Activated T-cell treated with anti-CD3 and anti-CD28 coated beads, Interleukin-2, amount 50 U/mL, for 72 hours (primary cell): ENCODE measurements around the gene TEX264. TPM values are rescaled to one million over a fixed set of nuclear protein-coding genes. Genes with fewer than 3 reads are reported as not detected.

Source experiments
- ATAC-seq, 2 donors: fragments of 150-1000 bp; cut with Tn5 transposase; replicated peaks in 1 of 2; 2 replicates each; pipeline ENCODE4 v1.10.0; 2021; ENCODE audit warnings: moderate library complexity in 2 of 2, mild to moderate bottlenecking in 1 of 2
- DNase-seq, 2 donors: peaks; one replicate each; pipeline ENCODE4 v3.0.0; 2021 to 2022; ENCODE audit warnings: mixed read lengths in 1 of 2
- H3K27ac Mint-ChIP-seq: one replicate; pipeline ENCODE4 v1.8.0; 2022; ENCODE audit warnings: mild to moderate bottlenecking, moderate library complexity, mixed read lengths
- H3K27me3 Mint-ChIP-seq: one replicate; pipeline ENCODE4 v1.8.0; 2022; ENCODE audit warnings: low read depth, mixed read lengths
- H3K36me3 Mint-ChIP-seq, 2 donors: one replicate each; pipeline ENCODE4 v1.8.0; 2022; ENCODE audit warnings: mixed read lengths in 2 of 2, mild to moderate bottlenecking in 1 of 2; ENCODE audit not compliant: insufficient read depth in 2 of 2
- H3K4me1 Mint-ChIP-seq: one replicate; pipeline ENCODE4 v1.8.0; 2022; ENCODE audit warnings: low read depth, mixed read lengths
- H3K4me3 Mint-ChIP-seq, 2 donors: one replicate each; pipeline ENCODE4 v1.8.0; 2022; ENCODE audit warnings: mild to moderate bottlenecking in 2 of 2, mixed read lengths in 2 of 2, moderate library complexity in 2 of 2
- H3K9me3 Mint-ChIP-seq, 2 donors: one replicate each; pipeline ENCODE4 v1.8.0; 2022; ENCODE audit warnings: mixed read lengths in 2 of 2
- total RNA-seq, 2 donors: library from RNA; stranded (reverse); gene quantifications; one replicate each; pipeline ENCODE4 v1.2.3, GENCODE V29; 2022

Gene TEX264
- total RNA-seq, 2 donors from 2014 or later, result 37.8 to 48.0 TPM

- H3K4me1 Mint-ChIP-seq, result peaks cover 47% of the 10 kb centered on the region
- ATAC-seq, result no peak
- no peaks in the 10 kb centered on the region for H3K9me3 Mint-ChIP-seq
- H3K36me3 Mint-ChIP-seq, result no peaks in the 10 kb centered on the region
- no peak for DNase-seq
- H3K27me3 Mint-ChIP-seq, result no peaks in the 10 kb centered on the region
- H3K27ac Mint-ChIP-seq, result no peak overlapping the region
- peak overlapping the region in 1 of 2 donors; percentile 75 for H3K4me3 Mint-ChIP-seq
These were observed 2.3 kb upstream of the TEX264 start for GRCh38 chr3:51668756-51669155.

GRCh38 chr3:51669241-51670052 is 1.6 kb upstream of the TEX264 start:
- H3K27ac Mint-ChIP-seq, result no peak overlapping the region
- peak; percentile 84 to 85 for DNase-seq
- H3K4me3 Mint-ChIP-seq, result peak overlapping the region; percentile 71 to 93
- no peaks in the 10 kb centered on the region for H3K27me3 Mint-ChIP-seq
- ATAC-seq, result peak; percentile 18 to 21
- peaks cover 54% of the 10 kb centered on the region for H3K4me1 Mint-ChIP-seq
- H3K9me3 Mint-ChIP-seq, result no peaks in the 10 kb centered on the region
- H3K36me3 Mint-ChIP-seq, result no peaks in the 10 kb centered on the region

GRCh38 chr3:51670053-51670822 is 814 bp upstream of the TEX264 start:
- Mint-ChIP-seq H3K4me1 (peaks cover 62% of the 10 kb centered on the region), H3K36me3 (peaks cover 0 to 3% of the 10 kb centered on the region in 2 donors), H3K27me3 (no peaks in the 10 kb centered on the region), H3K27ac (no peak overlapping the region), H3K9me3 (no peaks in the 10 kb centered on the region), H3K4me3 (peak overlapping the region; percentile 71 to 93)
- DNase-seq, result no peak
- ATAC-seq, result no peak

- ATAC-seq (peak; percentile 30 to 45), DNase-seq (peak; percentile 60 to 72)
- H3K4me3 Mint-ChIP-seq, result peak overlapping the region; percentile 93 to 94
- no peaks in the 10 kb centered on the region for H3K27me3 Mint-ChIP-seq
- H3K4me1 Mint-ChIP-seq, result peaks cover 75% of the 10 kb centered on the region
- H3K9me3 Mint-ChIP-seq, result no peaks in the 10 kb centered on the region
- peaks cover 0 to 8% of the 10 kb centered on the region in 2 donors for H3K36me3 Mint-ChIP-seq
- peak overlapping the region; percentile 75 for H3K27ac Mint-ChIP-seq
These were observed 853 bp downstream of the TEX264 start for GRCh38 chr3:51671734-51672475.

- no peaks in the 10 kb centered on the region for H3K27me3 Mint-ChIP-seq
- H3K36me3 Mint-ChIP-seq, result peaks cover 0 to 8% of the 10 kb centered on the region in 2 donors
- ATAC-seq, result no peak
- H3K4me3 Mint-ChIP-seq, result peak overlapping the region; percentile 48 to 50
- H3K9me3 Mint-ChIP-seq, result no peaks in the 10 kb centered on the region
- DNase-seq, result no peak
- H3K27ac Mint-ChIP-seq, result peak overlapping the region; percentile 59
- peaks cover 85% of the 10 kb centered on the region for H3K4me1 Mint-ChIP-seq
These were observed 2.2 kb downstream of the TEX264 start for GRCh38 chr3:51673181-51673801.

GRCh38 chr3:51673802-51674654 is 3.0 kb downstream of the TEX264 start:
- peaks cover 0 to 8% of the 10 kb centered on the region in 2 donors for H3K36me3 Mint-ChIP-seq
- no peaks in the 10 kb centered on the region for H3K27me3 Mint-ChIP-seq
- peaks cover 85% of the 10 kb centered on the region for H3K4me1 Mint-ChIP-seq
- no peak for ATAC-seq
- peak overlapping the region in 1 of 2 donors; percentile 50 for H3K4me3 Mint-ChIP-seq
- no peaks in the 10 kb centered on the region for H3K9me3 Mint-ChIP-seq
- no peak for DNase-seq
- peak overlapping the region; percentile 38 for H3K27ac Mint-ChIP-seq

- peak overlapping the region; percentile 43 for H3K27ac Mint-ChIP-seq
- peaks cover 0 to 8% of the 10 kb centered on the region in 2 donors for H3K36me3 Mint-ChIP-seq
- no peaks in the 10 kb centered on the region for H3K9me3 Mint-ChIP-seq
- peak overlapping the region; percentile 53 to 66 for H3K4me3 Mint-ChIP-seq
- ATAC-seq (peak; percentile 53 to 54), DNase-seq (peak; percentile 36 to 51)
- H3K27me3 Mint-ChIP-seq, result no peaks in the 10 kb centered on the region
- peaks cover 75% of the 10 kb centered on the region for H3K4me1 Mint-ChIP-seq
These were observed 4.2 kb downstream of the TEX264 start for GRCh38 chr3:51675201-51675611.

GRCh38 chr3:51676102-51676640 is 5.1 kb downstream of the TEX264 start:
- Mint-ChIP-seq H3K27ac (peak overlapping the region; percentile 72), H3K4me1 (peaks cover 79% of the 10 kb centered on the region), H3K27me3 (no peaks in the 10 kb centered on the region), H3K36me3 (peaks cover 0 to 9% of the 10 kb centered on the region in 2 donors), H3K9me3 (no peaks in the 10 kb centered on the region), H3K4me3 (peak overlapping the region in 1 of 2 donors; percentile 66)
- DNase-seq (no peak), ATAC-seq (no peak)

- Mint-ChIP-seq H3K36me3 (peaks cover 2 to 12% of the 10 kb centered on the region in 2 donors), H3K4me1 (peaks cover 82% of the 10 kb centered on the region), H3K4me3 (no peak overlapping the region), H3K27me3 (no peaks in the 10 kb centered on the region), H3K9me3 (no peaks in the 10 kb centered on the region), H3K27ac (no peak overlapping the region)
- ATAC-seq (no peak), DNase-seq (no peak)
These were observed 6.3 kb downstream of the TEX264 start for GRCh38 chr3:51677358-51677757.

GRCh38 chr3:51678186-51678585 is 7.1 kb downstream of the TEX264 start:
- Mint-ChIP-seq H3K4me3 (no peak overlapping the region), H3K27ac (no peak overlapping the region)

GRCh38 chr3:51678641-51679040 is 7.6 kb downstream of the TEX264 start:
- H3K4me1 Mint-ChIP-seq, result peaks cover 79% of the 10 kb centered on the region
- no peaks in the 10 kb centered on the region for H3K9me3 Mint-ChIP-seq
- no peak overlapping the region for H3K27ac Mint-ChIP-seq
- H3K27me3 Mint-ChIP-seq, result no peaks in the 10 kb centered on the region
- DNase-seq, result no peak
- ATAC-seq, result no peak
- H3K4me3 Mint-ChIP-seq, result no peak overlapping the region
- peaks cover 2 to 12% of the 10 kb centered on the region in 2 donors for H3K36me3 Mint-ChIP-seq

More at GRCh38 chr3:51678186-51678585, 7.1 kb downstream of the TEX264 start:
- ATAC-seq, result no peak
- Mint-ChIP-seq H3K9me3 (no peaks in the 10 kb centered on the region), H3K4me1 (peaks cover 82% of the 10 kb centered on the region), H3K27me3 (no peaks in the 10 kb centered on the region), H3K36me3 (peaks cover 2 to 12% of the 10 kb centered on the region in 2 donors)
- DNase-seq, result no peak
